HG02610 (cell line): Measurements from ENCODE around the gene SF1.

ENCODE experiments used
- ATAC-seq: cut with Tn5 transposase; IDR thresholded peaks from one replicate; pipeline ENCODE4 v1.9.1; 2021; ENCODE audit warnings: mild to moderate bottlenecking, moderate library complexity; ENCODE audit not compliant: unreplicated experiment

SF1 gene

GRCh38 chr11:64728757-64729365, 49.5 kb downstream of the SF1 start:
- no peak for ATAC-seq

- ATAC-seq, result no peak
Observed at GRCh38 chr11:64726867-64727530, 51.3 kb downstream of the SF1 start.

- no peak for ATAC-seq
Observed at GRCh38 chr11:64726211-64726641, 52.1 kb downstream of the SF1 start.

GRCh38 chr11:64724863-64725532, 53.3 kb downstream of the SF1 start:
- no peak for ATAC-seq

- ATAC-seq, result no peak
Observed at GRCh38 chr11:64723907-64724862, 54.2 kb downstream of the SF1 start.

- peak; percentile 89 for ATAC-seq
Observed at GRCh38 chr11:64723117-64723906, 55.0 kb downstream of the SF1 start, which contains the start of gene NRXN2. TSS of gene NRXN2 (minus strand) at chr11:64723197. CDS start at chr11:64713699, 9,498 bp downstream.

- ATAC-seq, result no peak
Observed at GRCh38 chr11:64722141-64723065, 55.9 kb downstream of the SF1 start.

- ATAC-seq, result no peak
Observed at GRCh38 chr11:64721359-64721699, 57.0 kb downstream of the SF1 start.

- ATAC-seq, result no peak
Observed at GRCh38 chr11:64720640-64721358, 57.5 kb downstream of the SF1 start.

- no peak for ATAC-seq
Observed at GRCh38 chr11:64720167-64720566, 58.2 kb downstream of the SF1 start.

GRCh38 chr11:64719406-64719805, 58.9 kb downstream of the SF1 start:
- ATAC-seq, result no peak

GRCh38 chr11:64718780-64719124, 59.6 kb downstream of the SF1 start:
- ATAC-seq, result no peak

- ATAC-seq, result no peak
Observed at GRCh38 chr11:64718084-64718779, 60.1 kb downstream of the SF1 start.

GRCh38 chr11:64717268-64717578, 61.1 kb downstream of the SF1 start:
- ATAC-seq, result no peak

- no peak for ATAC-seq
Observed at GRCh38 chr11:64716473-64717267, 61.7 kb downstream of the SF1 start.

- ATAC-seq, result no peak
Observed at GRCh38 chr11:64715756-64716472, 62.4 kb downstream of the SF1 start.

GRCh38 chr11:64715110-64715509, 63.2 kb downstream of the SF1 start:
- ATAC-seq, result no peak
